ENCODE measurements around the gene NPW. TPM values are rescaled to one million over a fixed set of nuclear protein-coding genes. Genes with fewer than 3 reads are reported as not detected.
"Not testable (repeated sequence)": the region's sequence is repeated elsewhere in the genome, so short reads cannot be mapped to it uniquely, and the experiment has no call there.

The NPW gene
- total RNA-seq, 3 donors from 2014 or later = not detected

DNA sequence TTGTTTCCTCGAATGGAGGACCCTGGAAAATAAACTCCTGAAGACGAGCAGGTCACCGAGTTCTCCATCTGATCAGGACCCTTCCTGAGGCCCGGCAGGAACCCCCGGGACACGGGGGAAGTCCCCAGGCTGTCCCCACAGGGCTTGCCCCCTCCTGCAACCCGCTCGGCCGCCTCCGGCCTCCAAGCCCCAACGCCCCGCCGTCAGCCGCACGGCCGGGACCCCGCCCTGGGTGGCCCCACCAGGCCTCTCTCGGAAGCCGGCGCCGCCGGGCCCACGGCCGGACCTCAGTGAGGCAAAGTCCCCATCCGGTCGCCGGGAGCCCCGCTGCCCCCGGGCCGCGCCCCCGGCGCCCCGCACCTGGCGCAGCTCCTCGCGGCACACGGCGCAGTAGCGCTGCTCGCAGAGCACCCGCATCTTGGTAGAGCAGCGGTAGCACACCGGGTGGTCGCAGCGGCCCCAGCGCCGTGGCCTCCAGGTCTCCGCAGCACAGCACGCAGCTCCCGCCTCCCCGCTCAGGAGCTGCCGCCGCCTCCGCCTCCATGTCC, 10.3 kb upstream of the NPW start:
- no peak for DNase-seq (ENCODE audit: low spot score in 2 of 2)
- peaks cover 11 to 26% of the 10 kb centered on the region in 2 donors for H3K4me1 ChIP-seq
- peak overlapping the region; percentile 87 to 96 (median 87) for H3K4me3 ChIP-seq
- no peaks in the 10 kb centered on the region for H3K36me3 ChIP-seq
- TF ChIP-seq, protein P1, sequence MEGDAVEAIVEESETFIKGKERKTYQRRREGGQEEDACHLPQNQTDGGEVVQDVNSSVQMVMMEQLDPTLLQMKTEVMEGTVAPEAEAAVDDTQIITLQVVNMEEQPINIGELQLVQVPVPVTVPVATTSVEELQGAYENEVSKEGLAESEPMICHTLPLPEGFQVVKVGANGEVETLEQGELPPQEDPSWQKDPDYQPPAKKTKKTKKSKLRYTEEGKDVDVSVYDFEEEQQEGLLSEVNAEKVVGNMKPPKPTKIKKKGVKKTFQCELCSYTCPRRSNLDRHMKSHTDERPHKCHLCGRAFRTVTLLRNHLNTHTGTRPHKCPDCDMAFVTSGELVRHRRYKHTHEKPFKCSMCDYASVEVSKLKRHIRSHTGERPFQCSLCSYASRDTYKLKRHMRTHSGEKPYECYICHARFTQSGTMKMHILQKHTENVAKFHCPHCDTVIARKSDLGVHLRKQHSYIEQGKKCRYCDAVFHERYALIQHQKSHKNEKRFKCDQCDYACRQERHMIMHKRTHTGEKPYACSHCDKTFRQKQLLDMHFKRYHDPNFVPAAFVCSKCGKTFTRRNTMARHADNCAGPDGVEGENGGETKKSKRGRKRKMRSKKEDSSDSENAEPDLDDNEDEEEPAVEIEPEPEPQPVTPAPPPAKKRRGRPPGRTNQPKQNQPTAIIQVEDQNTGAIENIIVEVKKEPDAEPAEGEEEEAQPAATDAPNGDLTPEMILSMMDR (IDR thresholded peaks at IDR 0.05) = no peak
- no peak for TF ChIP-seq POLR2AphosphoS5 (IDR thresholded peaks at IDR 0.05)
- TF ChIP-seq POLR2A (IDR thresholded peaks at IDR 0.05) = no peak
- H3K27ac ChIP-seq = peak overlapping the region; percentile 92 to 97
- H3K27me3 ChIP-seq = no peaks in the 10 kb centered on the region
- H3K9me3 ChIP-seq = no peaks in the 10 kb centered on the region
- intact Hi-C loops (cut with DNase I; ENCODE audit: low total_unique reads) = loop anchor here (5.0 kb wide), 1 partner anchor 1802 kb away; no protein-coding TSS in a partner anchor

DNA sequence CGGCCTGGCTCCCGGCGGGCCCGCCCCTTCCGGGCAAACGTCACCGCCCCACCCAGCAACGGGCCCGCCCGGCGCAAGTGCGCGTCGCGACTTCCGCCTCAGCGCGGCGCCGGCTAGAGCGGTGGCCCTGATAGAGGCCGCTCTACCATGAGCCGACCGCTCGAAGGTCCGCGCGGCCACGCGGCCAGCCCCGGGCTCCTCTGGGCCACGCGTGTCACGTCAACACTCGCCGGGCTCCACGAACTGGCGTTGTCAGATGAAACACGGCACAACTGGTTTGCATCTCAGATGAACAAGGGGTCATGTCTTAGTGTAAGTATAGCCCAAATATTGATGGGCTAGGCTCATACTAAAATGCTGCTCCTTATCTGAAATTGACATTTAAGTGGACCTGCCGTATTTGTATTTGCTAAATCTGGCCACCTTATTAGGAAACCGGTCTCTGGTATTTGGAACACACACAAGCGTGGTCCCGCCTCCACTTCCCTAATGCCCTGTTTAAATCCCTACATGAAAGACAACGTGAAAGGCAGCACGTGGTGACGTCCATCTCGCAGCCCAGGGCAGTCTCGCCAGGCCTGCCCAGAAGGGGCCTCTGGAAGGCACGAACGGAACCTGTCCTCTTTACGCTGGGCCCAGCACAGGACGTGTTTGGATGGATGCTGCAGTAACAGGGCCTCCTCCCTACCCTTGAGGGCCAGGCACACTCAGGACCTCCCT, 9.6 kb upstream of the NPW start, which contains the start of gene ZNF598:
ZNF598 (minus strand) TSS at position 31 of the 720 bp plus-strand sequence.
- Histone ChIP-seq H3K9me3 (no peaks in the 10 kb centered on the region), H3K4me3 (peak within 1 kb of the TSS; percentile 87 to 96 (median 87)), H3K27ac (peak within 1 kb of the TSS; percentile 92 to 97), H3K36me3 (no peaks in the 10 kb centered on the region), H3K4me1 (peaks cover 9 to 24% of the 10 kb centered on the region in 2 donors), H3K27me3 (no peaks in the 10 kb centered on the region)
- intact Hi-C loops (cut with DNase I; ENCODE audit: low total_unique reads) = loop anchor here (5.0 kb wide), 1 partner anchor 1803 kb away; no protein-coding TSS in a partner anchor
- peak; percentile 56 to 74 for DNase-seq (ENCODE audit: low spot score in 2 of 2)
- TF ChIP-seq POLR2AphosphoS5 (IDR thresholded peaks at IDR 0.05) (peak; percentile 85 to 94 (median 89)), POLR2A (IDR thresholded peaks at IDR 0.05) (peak; percentile 77)
- TF ChIP-seq, protein P1 (IDR thresholded peaks at IDR 0.05) = peak in 1 of 3 donors; percentile 6

DNA sequence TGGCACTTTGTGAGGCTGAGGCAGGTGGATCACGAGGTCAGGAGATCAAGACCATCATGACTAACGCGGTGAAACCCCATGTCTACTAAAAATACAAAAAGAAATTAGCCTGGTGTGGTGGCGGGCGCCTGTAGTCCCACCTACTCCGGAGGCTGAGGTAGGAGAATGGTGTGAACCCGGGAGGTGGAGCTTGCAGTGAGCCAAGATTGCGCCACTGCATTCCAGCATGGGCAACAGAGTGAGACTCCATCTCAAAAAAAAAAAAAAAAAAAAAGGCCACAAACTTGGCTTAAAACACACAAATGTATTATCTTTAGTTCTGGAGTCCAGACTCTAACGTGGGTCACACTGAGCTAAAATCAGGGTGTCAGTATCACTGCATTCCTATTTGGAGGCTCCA, 7.9 kb upstream of the NPW start:
- intact Hi-C loops (cut with DNase I; ENCODE audit: low total_unique reads); H3K4me3 ChIP-seq; H3K27me3 ChIP-seq: not testable (repeated sequence)

DNA sequence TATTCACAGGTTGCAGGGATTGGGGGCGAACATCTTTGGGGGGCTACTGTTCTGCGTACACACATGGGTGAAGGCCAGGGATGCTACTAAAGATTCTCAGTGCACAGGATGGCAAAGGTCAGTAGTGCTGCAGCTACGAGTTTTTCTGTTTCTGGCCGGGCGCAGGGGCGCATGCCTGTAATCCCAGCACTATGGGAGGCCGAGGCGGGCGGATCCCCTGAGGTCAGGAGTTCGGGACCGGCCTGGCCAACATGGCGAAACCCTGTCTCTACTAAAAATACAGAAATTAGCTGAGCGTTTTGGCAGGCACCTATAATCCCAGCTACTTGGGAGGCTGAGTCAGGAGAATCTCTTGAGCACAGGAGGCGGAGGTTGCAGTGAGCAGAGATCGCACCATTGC, 6.1 kb upstream of the NPW start:
- DNase-seq (ENCODE audit: low spot score in 2 of 2) = no peak
- Histone ChIP-seq H3K9me3 (no peaks in the 10 kb centered on the region), H3K4me1 (no peaks in the 10 kb centered on the region), H3K4me3 (no peak overlapping the region), H3K27ac (no peak overlapping the region), H3K36me3 (no peaks in the 10 kb centered on the region), H3K27me3 (no peaks in the 10 kb centered on the region)
- intact Hi-C loops (cut with DNase I; ENCODE audit: low total_unique reads) = no loop called here
- TF ChIP-seq, protein P1 (IDR thresholded peaks at IDR 0.05) = no peak
- TF ChIP-seq POLR2A (IDR thresholded peaks at IDR 0.05) (no peak), POLR2AphosphoS5 (IDR thresholded peaks at IDR 0.05) (no peak)

More for the DNA sequence above, 7.9 kb upstream of the NPW start:
- not testable (repeated sequence) for H3K36me3 ChIP-seq; DNase-seq (ENCODE audit: low spot score in 2 of 2); H3K9me3 ChIP-seq; H3K27ac ChIP-seq
- H3K4me1 ChIP-seq = peaks cover 9 to 14% of the 10 kb centered on the region in 2 donors

DNA sequence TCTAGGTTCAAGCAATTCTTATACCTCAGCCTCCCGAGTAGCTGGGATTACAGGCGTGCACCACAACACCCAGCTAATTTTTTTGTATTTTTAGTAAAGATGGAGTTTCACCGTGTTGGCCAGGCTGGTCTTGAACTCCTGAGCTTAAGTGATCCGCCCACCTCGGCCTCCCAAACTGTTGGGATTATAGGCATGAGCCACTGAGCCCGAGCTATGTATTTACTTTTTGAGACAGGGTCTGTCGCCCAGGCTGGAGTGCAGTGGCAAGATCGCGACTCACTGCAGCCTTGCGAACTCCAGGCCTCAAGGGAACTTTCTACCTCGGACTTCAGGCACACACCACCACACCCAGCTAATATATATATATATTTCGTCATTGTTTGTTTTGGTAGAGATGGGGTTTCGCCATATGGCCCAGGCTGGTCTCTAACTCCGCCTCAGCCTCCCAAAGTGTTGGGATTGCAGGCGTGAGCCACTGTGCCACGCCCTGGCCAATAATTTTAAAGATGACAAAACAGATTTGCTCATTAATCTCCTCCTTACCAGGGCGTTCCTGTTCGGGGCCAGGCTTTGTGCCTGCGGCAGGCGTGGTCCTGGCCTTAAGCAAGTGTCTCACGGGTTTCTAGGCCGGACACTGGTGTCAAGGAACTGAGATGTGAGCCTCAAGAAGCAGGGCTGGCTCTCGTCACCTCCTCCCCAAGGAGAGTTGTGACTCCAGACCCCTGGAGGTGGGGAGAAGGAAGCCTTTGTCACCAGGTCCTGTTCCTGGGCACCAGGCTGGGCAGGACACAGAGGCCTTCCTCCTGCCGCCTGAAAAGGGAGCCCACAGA, 4.3 kb upstream of the NPW start:
- intact Hi-C loops (cut with DNase I; ENCODE audit: low total_unique reads) = no loop called here
- Histone ChIP-seq H3K4me3 (no peak overlapping the region), H3K36me3 (no peaks in the 10 kb centered on the region), H3K27me3 (peaks cover 8 to 15% of the 10 kb centered on the region in 2 donors), H3K4me1 (peaks cover 1 to 5% of the 10 kb centered on the region in 2 donors), H3K9me3 (no peaks in the 10 kb centered on the region), H3K27ac (no peak overlapping the region)
- TF ChIP-seq POLR2AphosphoS5 (IDR thresholded peaks at IDR 0.05) (no peak), POLR2A (IDR thresholded peaks at IDR 0.05) (no peak)
- TF ChIP-seq, protein P1 (IDR thresholded peaks at IDR 0.05) = no peak
- DNase-seq (ENCODE audit: low spot score in 2 of 2) = no peak

Measured in breast epithelium (tissue), 4 donors.